Measurements from ENCODE around the gene SULT2A1.
"Not testable (repeated sequence)": the region's sequence is repeated elsewhere in the genome, so short reads cannot be mapped to it uniquely, and the experiment has no call there.

- TF ChIP-seq CTCF (conservative IDR thresholded peaks at IDR 0.05; ENCODE audit: low read length); EZH2phosphoT487 (IDR thresholded peaks at IDR 0.05; ENCODE audit: borderline replicate concordance): not testable (repeated sequence)
These were observed 34.0 kb upstream of the SULT2A1 start for GRCh38 chr19:47920107-47920506.
